ENCODE measurements around the gene HGS.
"Not testable (repeated sequence)": the region's sequence is repeated elsewhere in the genome, so short reads cannot be mapped to it uniquely, and the experiment has no call there.

HGS gene

GRCh38 chr17:81656835-81657234 is 27.0 kb upstream of the HGS start:
- no peak for DNase-seq

- DNase-seq, result no peak
These were observed 24.8 kb upstream of the HGS start for GRCh38 chr17:81659038-81659437.

- DNase-seq, result no peak
These were observed 23.4 kb upstream of the HGS start for GRCh38 chr17:81660441-81660840.

GRCh38 chr17:81662002-81662401 is 21.8 kb upstream of the HGS start:
- DNase-seq, result no peak

- no peak for DNase-seq
These were observed 19.8 kb upstream of the HGS start for GRCh38 chr17:81664051-81664470.

- no peak for DNase-seq
These were observed 18.4 kb upstream of the HGS start for GRCh38 chr17:81665205-81666091.

GRCh38 chr17:81666092-81666341 is 17.8 kb upstream of the HGS start:
- no peak for DNase-seq

- DNase-seq, result peak; percentile 60
These were observed 17.2 kb upstream of the HGS start, which contains the start of the genes CCDC137 and OXLD1 for GRCh38 chr17:81666342-81667191. Gene CCDC137 (plus strand): TSS chr17:81666737. CDS start chr17:81666767, 30 bp downstream. Gene OXLD1 (minus strand): TSS chr17:81666605. CDS start chr17:81666577, 28 bp downstream.

- DNase-seq, result peak; percentile 31
These were observed 16.1 kb upstream of the HGS start for GRCh38 chr17:81667754-81668153.

- no peak for DNase-seq
These were observed 11.3 kb upstream of the HGS start for GRCh38 chr17:81672504-81672903.

GRCh38 chr17:81672954-81673353 is 10.9 kb upstream of the HGS start:
- no peak for DNase-seq

- DNase-seq, result no peak
These were observed 10.1 kb upstream of the HGS start for GRCh38 chr17:81673561-81674258.

GRCh38 chr17:81675515-81676221 is 8.1 kb upstream of the HGS start:
- not testable (repeated sequence) for DNase-seq

- no peak for DNase-seq
These were observed 6.9 kb upstream of the HGS start for GRCh38 chr17:81676906-81677305.

- DNase-seq, result no peak
These were observed 3.7 kb upstream of the HGS start for GRCh38 chr17:81680150-81680549.

GRCh38 chr17:81681672-81682071 is 2.1 kb upstream of the HGS start:
- no peak for DNase-seq

- DNase-seq, result no peak
These were observed 1.1 kb upstream of the HGS start for GRCh38 chr17:81682565-81683207.

GRCh38 chr17:81683208-81683583 is 615 bp upstream of the HGS start:
- DNase-seq, result no peak

- no peak for DNase-seq
These were observed 666 bp downstream of the HGS start for GRCh38 chr17:81684442-81684911.

- DNase-seq, result no peak
These were observed 1.3 kb downstream of the HGS start for GRCh38 chr17:81685108-81685507.

- no peak for DNase-seq
These were observed 2.8 kb downstream of the HGS start for GRCh38 chr17:81686614-81687013.

All from SIG-M5 (cell line).